HL-60 (cell line): ENCODE measurements around the gene DYNC1I1.

Experiments used
- DNase-seq, 2 experiments: peaks; one replicate each; pipeline ENCODE4 v3.0.0-alpha.2; 2010 to 2020; ENCODE audit warnings: low read depth in 1 of 2, low spot score in 1 of 2
- H3K27ac ChIP-seq: fragments of 250-450 bp; sonication (Bioruptor Pico); replicated peaks from 2 replicates; pipeline ENCODE4 v1.5.1; 2020; ENCODE audit warnings: mild to moderate bottlenecking, moderate library complexity
- H3K27me3 ChIP-seq: fragments of 250-450 bp; sonication (Bioruptor Pico); 2 replicates; pipeline ENCODE4 v1.5.1; 2021; ENCODE audit warnings: mild to moderate bottlenecking, moderate library complexity; ENCODE audit not compliant: insufficient read depth, poor library complexity, severe bottlenecking
- H3K4me3 ChIP-seq: replicated peaks from 2 replicates; pipeline ENCODE4 v1.5.1; 2011; ENCODE audit warnings: mild to moderate bottlenecking, control low read depth, low read length; ENCODE audit not compliant: insufficient read depth
- GABPA ChIP-seq: IDR thresholded peaks from 2 replicates; pipeline ENCODE4 v1.6.1; 2012; ENCODE audit warnings: low read depth
- POLR2AphosphoS5 ChIP-seq: IDR thresholded peaks from 2 replicates; pipeline ENCODE4 v1.6.1; 2012; ENCODE audit warnings: low read depth
- REST ChIP-seq: IDR thresholded peaks from 2 replicates; pipeline ENCODE4 v1.6.1; 2012; ENCODE audit warnings: low read depth; ENCODE audit not compliant: insufficient replicate concordance
- SPI1 ChIP-seq: IDR thresholded peaks from 2 replicates; pipeline ENCODE4 v1.6.1; 2012; ENCODE audit warnings: low read depth, mild to moderate bottlenecking, borderline replicate concordance
- TF ChIP-seq, protein P1 (sequence below): IDR thresholded peaks from one replicate; pipeline ENCODE4 v1.5.1; 2011; ENCODE audit warnings: low read length, control low read depth, inconsistent platforms; ENCODE audit not compliant: insufficient read depth

The DYNC1I1 gene

DNA sequence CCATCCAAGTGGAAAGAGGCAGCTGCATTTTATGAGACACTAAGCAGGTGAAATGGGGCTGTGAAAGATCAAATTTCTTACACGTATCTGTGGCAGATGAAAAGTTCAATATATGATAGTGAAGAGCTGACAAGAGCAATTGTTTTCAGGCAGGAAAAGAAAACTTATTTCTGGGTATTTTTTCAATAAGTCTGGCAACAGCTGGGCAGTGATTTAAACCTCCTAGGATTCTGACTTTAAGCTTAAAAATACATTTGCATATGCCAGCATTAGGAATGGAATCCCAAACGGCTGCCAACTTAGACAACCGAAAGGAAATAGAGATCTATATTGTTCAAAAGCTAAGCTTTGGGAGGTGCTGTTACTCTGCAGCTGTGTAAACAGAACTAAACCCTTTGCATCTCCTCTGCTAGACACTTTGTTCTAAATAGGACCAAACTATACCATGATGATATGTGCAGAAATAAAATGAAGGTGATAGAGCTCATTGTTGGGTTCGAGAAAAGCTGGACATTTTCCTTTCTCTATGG, 26.1 kb downstream of the DYNC1I1 start:
- Histone ChIP-seq H3K27ac (no peak overlapping the region), H3K4me3 (no peak overlapping the region), H3K27me3 (no peaks in the 10 kb centered on the region)
- DNase-seq, result no peak
- no peak for TF ChIP-seq POLR2AphosphoS5
- no peak for TF ChIP-seq GABPA
- TF ChIP-seq, protein P1, sequence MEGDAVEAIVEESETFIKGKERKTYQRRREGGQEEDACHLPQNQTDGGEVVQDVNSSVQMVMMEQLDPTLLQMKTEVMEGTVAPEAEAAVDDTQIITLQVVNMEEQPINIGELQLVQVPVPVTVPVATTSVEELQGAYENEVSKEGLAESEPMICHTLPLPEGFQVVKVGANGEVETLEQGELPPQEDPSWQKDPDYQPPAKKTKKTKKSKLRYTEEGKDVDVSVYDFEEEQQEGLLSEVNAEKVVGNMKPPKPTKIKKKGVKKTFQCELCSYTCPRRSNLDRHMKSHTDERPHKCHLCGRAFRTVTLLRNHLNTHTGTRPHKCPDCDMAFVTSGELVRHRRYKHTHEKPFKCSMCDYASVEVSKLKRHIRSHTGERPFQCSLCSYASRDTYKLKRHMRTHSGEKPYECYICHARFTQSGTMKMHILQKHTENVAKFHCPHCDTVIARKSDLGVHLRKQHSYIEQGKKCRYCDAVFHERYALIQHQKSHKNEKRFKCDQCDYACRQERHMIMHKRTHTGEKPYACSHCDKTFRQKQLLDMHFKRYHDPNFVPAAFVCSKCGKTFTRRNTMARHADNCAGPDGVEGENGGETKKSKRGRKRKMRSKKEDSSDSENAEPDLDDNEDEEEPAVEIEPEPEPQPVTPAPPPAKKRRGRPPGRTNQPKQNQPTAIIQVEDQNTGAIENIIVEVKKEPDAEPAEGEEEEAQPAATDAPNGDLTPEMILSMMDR, result no peak
- TF ChIP-seq SPI1, result no peak
- TF ChIP-seq REST, result no peak

DNA sequence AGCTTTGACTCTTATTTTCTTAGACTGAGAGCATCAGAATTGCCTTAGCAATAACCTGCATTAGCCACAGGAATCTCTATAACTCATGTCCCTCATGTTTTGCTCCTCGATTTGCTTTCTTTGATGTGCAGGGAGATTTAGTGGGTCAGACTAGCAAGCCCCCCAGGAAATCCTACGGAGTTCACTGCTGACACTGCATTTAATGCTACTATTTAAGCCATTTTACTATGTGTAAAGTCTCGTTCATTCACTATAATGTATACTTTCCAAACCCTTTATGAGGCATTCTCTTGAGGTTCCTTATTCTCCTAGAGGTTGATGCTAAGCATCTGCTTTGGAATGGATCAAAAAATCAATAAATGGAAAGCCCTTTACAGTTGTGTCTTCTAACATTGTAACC, 28.4 kb downstream of the DYNC1I1 start:
- DNase-seq, result no peak
- Histone ChIP-seq H3K4me3 (no peak overlapping the region), H3K27me3 (no peaks in the 10 kb centered on the region), H3K27ac (no peak overlapping the region)
- TF ChIP-seq REST, result no peak
- TF ChIP-seq POLR2AphosphoS5, result no peak
- TF ChIP-seq GABPA, result no peak
- TF ChIP-seq SPI1, result no peak
- TF ChIP-seq, protein P1, result no peak

- no peak for TF ChIP-seq POLR2AphosphoS5
- no peak for TF ChIP-seq GABPA
- TF ChIP-seq REST, result no peak
- TF ChIP-seq, protein P1, result no peak
- TF ChIP-seq SPI1, result no peak
- Histone ChIP-seq H3K27ac (no peak overlapping the region), H3K4me3 (no peak overlapping the region), H3K27me3 (no peaks in the 10 kb centered on the region)
- no peak for DNase-seq
These were observed 29.9 kb downstream of the DYNC1I1 start for GRCh38 chr7:95802270-95802669.
